HG02973 (cell line): ENCODE data around the gene ZNF148.

Experiments used
- ATAC-seq: cut with Tn5 transposase; IDR thresholded peaks from one replicate; pipeline ENCODE4 v1.9.1; 2021; ENCODE audit warnings: moderate library complexity; ENCODE audit not compliant: unreplicated experiment

ZNF148 gene

DNA sequence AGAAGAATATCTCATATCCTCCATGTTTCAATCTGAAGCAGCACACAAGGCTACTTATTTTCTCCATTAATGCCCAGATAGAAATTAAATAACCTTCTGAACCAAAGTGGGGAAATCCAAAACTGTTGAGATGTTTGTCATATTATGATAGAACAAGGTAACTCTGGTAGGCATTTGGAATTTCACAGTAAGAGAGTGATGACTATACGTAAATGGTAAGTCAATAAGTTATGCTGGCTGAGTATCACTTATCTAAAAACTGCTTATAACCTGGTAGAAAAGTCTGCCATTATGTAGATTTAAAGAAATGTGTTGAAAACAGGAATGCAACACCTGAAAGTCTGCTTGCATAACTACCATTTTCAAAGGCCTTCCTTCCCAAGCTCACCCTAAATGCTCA is 145.4 kb downstream of the ZNF148 start:
- ATAC-seq, result no peak

DNA sequence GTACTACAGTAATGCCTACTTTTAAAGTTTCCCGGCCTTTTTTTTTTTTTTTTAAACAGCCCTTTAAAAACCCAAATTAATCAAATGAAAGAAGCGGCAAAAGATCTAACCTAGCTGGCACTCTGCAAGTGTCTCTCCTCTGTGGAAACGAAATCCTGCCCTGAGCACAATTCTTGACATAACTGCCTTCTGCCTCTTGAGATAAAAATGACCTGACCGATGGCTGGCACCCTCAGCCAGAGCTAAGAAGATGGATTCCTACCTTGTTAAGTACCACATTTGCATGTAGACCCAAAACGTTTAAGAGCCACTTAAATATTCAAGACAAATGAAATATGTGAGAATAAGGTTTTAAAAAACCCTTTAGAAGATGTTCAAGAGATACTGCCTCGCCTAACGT is 146.0 kb downstream of the ZNF148 start:
- no peak for ATAC-seq

DNA sequence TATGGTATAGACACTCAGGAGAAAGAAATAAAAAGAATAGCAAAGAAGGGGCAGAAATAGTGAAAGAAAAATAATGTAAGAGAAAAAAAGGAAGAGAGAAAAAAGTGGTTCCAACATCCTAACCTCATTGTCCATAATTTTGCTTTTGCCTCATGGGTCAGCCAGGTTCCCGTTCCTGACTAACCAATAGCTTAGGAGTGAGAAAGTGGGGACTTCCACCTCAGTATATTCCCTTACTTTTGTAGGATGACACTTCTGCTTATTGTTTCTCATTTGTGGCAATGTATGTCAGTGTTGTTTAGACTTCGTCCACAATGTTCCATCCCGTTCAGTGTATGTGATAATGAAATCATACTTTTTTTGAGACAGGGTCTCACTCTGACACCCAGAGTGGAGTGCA is 153.3 kb downstream of the ZNF148 start:
- no peak for ATAC-seq

DNA sequence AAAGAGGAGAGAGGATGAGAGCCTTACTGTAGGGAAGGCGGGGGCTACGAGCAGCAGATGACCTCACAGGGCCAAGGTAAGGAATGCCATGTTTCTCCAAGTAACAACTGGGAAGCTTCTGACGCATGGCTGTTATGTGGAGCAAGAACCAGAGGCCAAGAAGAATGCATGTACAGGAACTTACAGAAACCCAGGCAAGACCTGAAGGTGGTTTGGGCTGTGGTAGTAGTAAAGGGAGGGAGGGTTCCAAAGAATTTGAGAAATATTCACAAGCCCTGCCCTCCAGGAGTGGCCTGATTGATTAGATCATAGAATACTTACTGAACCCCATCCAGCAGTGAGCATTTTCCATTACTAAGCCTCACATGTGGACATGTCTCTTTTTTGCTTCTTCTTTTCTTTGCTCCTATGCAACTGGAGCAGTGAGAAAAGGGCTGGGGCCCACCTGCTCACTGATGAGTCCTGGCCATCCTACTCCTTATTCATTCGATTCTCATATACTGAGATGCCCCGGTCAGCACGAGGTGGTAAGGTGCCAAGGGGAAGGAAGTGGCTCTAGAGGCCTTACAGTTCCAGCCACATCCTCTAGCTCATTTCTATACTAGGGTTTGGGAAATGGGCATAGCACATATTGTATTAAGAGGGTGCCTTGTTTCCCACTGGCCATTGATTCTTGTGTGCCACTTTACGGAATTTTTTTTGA is 154.2 kb downstream of the ZNF148 start:
- ATAC-seq, result no peak

DNA sequence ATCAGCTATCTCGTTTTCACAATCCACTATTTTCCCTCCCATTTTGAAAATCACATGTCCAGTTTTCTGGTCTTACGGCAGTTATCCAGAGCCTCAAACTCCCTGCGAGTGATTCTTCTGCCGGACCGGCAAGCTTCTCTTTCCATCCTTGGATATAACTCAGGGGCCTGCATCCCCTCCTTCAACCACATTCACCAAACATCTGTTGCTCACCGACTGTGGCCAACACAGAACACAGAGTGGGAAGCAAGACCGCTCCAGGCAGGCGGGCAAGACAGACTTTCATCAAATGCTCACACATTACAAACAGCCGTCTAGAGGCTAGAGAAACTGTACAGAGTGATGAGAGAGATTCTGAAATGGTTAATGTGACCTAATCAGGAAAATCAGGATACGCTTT is 154.9 kb downstream of the ZNF148 start:
- ATAC-seq, result no peak

DNA sequence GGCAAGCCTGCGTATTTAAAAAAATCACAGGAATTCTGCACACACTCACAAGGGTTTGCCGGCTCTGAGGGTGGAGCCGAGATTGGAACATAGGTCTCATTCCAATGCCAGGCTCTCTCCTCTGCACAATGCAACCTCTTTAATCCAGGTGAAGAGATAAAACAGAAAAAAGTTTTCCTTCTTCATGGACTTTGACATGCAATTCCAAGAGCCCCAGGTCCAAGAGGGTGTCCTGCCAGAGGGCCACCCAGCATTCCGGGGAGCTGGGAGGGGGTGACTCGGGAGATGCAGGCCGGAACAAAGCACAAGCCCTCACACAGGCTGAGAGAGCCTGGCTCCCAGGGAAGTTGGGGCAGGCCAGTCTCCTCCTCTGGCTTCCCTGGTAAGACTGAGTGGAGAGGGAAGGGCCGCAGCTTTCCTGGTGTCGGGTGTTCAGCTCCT is 155.8 kb downstream of the ZNF148 start:
- no peak for ATAC-seq

DNA sequence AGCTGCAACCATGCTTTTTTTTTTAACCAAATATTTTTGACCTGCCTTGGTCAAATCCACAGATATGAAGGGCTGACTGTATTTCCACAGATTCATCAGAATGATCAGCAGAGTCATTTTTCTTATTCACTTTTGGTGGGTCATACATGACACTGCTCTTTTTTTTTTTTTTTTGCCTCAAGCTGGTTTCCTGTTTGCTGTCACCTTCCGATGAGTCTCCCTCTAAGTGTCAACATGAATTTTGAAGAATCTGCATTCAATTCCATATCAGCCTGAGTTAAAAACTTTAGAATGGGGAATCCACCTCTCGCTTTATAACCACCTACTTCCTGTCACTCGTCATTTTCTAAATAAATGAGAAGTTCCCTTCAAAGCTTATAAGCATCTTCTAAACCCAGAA is 160.4 kb downstream of the ZNF148 start:
- no peak for ATAC-seq

DNA sequence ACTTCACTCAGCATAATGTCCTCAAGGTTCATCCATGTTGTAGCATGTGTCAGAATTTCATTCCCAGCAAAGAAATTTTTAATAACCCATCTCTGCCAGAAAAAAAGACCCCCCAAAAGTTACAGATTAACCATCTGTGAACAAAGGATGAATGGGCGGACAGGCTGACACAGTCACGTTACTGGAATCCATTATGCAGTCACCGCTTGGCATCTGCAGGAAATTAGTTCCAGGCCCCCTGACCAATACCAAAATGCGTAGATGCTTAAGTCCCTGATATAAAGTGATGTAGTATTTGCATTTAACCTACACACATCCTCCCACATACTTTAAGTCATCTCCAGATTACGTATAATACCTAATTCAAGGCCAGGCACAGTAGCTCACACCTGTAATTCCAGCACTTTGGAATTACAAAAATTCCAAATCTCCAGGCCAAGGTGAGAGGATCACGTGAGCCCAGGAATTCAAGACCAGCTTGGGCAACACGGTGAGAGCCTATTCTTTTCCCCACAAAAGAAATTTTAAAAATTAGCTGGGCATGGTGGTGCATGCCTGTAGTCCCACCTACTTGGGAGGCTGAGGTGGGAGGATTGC is 161.1 kb downstream of the ZNF148 start:
- no peak for ATAC-seq

DNA sequence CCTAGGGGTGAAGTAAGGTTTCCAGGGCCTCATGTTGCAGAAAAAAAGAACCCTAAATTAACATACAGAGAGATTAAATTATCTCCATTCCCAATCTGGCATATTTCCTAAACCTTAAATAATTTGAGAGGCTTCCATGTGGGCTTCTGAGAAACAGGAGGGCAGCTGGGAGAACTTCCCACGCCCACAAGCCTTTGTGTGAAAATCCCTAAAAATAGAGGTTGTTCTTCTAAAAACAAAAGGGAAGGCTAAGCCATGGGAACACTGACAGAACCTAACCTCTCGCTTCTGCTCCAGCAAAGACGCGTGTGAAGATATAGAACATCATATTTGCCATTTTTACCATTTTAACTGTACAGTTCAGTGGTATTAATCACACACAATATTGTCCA is 161.8 kb downstream of the ZNF148 start:
- ATAC-seq, result no peak

DNA sequence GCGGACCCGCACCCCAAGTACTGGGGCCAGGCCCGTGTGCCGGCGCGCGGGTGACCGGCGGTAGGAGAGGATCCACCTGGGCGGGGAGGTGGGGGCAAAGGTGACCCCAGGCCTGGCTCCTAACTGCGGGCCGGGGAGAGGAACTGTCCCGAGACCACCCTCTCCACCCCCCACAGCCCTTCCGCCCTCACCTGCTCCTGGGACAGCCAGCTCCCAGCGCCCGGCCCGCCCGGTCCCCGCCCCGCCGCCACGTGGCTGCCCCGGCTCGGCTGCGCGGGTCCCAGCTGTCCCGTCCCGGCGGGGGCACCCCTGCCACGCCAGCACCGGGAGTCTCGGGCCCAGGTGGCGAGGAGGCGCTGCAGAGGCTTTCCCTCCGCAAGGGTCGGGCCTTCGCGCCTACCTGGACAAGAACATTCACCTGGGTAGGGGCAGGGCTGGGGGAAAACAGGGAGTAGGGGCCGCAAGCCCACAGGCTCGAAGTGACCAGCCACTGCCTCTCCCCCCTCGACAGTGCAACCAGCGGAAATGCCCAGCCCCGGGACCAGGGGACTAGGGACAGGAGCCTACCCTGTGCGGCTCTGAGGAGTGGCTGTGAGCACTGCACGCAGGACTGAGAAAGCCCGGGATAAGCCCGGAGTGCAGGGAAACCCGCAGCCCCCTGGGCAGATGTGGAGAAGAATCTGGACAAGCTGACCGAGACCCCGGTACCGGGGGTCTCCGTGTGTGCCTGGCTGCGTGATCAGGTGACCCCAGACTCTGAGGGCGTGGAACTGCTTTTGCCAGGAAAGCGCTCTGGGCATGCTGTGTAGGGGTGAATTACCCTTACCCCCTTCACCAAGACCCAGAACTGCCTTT is 162.4 kb downstream of the ZNF148 start, which contains the start of gene SLC12A8:
Gene SLC12A8 (minus strand): TSS at position 240 of the 855 bp plus-strand sequence. CDS start 1,399 bp downstream, outside the sequence.
- ATAC-seq, result no peak

DNA sequence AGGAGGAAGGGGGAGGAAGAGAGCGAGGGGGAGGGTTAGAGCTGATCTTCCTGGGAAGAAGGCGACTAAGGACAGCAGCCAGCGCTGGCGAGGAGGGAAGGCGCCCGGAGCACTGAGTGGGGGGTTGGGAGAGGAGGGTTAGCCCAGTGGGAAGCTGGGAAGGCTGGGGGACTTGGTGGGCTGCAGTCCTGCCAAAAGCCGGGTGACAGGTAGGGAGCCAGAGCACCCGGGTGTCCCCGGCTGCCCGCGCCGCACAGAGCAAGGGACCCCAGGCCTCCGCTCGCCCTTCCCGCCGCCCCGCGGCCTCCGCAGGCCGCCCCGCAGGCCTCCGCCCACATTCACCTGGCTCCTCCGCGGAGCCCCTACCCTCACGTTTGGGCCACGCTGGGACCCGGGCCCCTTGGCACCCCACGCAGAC is 163.0 kb downstream of the ZNF148 start:
- ATAC-seq, result no peak

DNA sequence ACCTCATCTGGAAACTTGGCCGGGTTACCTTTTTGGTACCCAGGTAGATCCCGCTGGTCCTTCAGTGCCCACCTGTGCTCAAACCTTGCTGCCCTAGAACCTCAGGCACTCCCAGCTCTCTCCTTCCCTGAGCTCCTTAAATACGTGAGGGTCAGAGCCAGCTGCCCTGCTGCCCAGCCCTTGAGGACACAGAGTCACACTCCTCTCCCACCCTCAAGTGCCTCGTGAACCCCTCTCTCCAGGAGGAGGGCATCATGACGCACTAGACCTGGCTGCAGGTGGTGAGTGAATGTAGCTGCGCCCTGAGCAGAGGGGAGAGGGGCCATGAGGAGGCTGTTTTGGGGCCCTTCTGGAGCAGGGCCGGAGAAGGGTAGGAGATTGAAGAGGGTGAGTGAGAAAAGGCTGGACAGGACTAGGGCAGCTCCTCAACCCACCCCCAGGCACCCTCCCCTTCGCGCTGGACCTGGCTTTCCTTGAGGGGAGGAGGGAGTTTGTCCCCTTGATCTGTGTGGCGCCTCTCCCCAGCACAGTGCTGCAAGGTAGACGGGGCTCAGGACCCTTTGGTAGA is 163.5 kb downstream of the ZNF148 start:
- no peak for ATAC-seq

DNA sequence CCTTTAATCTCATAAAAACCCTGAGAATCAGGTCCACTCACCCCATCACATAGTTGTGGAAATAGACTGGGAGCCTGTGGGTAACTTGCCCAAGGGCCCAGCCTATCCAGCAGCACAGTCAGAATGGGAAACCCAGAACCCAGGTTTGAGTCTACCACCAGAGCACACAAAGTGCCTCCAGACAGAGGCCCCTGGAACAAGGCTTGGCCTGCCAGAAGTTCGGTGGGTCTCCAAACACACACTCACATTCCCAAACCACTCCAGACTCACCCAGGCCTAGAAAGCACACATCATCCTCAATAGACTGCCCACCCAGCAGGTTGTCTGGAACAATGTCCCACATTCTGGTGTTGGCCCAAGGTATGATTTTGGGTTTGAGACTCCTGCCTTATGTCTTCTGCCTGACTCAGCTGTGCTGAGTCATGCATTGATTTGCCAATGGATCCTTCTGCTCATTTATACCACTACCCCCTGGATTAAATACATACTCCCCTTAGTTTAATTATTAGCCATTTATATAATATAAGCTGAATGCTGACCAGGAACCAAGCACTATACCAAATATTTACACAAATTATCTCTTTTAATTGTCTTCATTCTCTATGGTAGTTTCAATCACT is 167.1 kb downstream of the ZNF148 start:
- ATAC-seq, result no peak

DNA sequence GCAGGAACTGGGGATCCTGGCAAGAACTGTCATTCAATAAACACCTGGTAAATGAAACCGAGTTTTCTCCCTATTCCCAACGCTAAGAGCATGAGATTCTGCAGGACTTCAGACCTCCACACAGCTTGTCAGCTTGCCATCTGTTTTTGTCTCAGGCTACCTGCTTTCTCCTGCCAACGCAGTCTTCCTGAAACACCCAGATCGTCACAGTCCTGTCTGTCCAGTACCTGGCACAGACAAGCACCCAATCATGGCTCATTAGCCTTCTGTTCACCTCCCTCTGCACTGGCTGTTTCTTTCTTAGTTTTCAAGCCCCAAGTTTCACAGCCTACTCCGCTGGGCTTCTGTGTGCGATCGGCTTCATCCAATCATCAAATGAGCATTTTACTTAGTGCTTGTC is 167.6 kb downstream of the ZNF148 start:
- ATAC-seq, result no peak

DNA sequence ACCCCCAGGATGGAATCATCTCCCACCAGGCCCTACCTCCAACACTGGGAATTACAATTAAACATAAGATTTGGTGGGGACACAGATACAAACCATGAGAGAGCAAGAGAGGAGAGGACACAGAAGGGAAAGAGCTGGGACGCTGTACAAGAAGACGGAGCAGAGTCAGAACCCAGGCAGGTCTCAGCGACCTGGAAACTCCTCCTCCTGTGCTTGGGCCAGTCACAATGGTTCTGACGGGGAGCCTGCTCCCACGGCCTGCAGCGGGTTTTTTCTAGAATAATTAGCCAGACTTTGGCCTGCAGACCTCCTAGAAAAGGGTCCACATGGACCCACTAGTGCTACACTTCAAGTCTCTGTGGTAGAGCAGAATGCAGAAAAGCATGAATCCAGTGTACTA is 168.2 kb downstream of the ZNF148 start:
- no peak for ATAC-seq

DNA sequence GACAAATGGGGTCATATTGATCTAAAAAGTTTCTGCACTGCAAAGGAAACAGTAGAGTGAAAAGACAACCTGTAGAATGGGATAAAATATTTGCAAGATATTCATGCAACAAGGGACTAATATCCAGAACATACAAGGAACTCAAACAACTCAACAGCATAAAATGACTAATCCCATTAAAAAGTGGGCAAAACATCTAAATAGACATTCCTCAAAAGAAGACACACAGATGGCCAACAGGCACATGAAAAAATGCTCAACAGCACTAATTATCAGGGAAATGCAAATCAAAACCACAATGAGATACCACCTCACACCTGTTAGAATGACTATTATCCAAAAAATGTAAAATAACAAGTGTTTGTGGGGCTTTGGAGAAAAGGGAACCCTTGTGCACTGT is 171.4 kb downstream of the ZNF148 start:
- no peak for ATAC-seq

DNA sequence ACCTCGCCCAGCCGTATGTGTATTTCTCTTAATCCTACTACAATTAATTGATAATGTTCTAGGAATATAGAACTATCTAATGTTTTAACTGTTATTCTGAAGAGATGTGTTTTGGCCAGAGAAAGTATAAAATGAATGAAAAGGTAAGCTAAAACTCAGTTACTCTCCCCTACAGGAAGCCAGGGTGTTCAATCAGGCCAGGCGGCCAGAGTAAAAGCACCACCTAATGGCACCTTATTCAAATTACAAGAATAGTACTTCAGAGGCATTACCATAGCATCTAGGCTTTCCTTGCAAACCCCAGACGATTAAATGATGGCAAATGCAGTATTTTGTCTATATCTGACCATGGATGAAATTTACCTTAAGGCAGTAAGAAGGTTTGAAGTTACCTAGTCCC is 172.9 kb downstream of the ZNF148 start:
- ATAC-seq, result no peak

DNA sequence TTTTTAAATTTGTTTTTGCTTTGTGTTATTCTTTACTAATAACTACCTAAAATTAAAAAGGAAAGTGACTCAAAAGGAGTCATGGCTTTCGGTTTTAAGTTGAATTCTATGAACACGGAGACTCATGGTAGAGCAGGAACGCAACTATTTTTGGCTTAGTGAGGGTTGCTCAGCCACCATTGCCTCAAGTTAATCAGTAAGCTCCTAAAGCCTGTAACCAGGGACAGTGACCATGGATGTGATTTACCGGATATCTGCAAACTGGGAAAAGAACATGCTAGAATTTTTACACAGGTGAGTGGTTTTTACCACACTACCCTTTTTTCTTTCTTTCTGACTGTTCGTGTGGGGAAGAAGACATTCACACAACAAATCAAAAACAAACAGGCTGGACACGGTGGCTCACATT is 174.4 kb downstream of the ZNF148 start:
- no peak for ATAC-seq

DNA sequence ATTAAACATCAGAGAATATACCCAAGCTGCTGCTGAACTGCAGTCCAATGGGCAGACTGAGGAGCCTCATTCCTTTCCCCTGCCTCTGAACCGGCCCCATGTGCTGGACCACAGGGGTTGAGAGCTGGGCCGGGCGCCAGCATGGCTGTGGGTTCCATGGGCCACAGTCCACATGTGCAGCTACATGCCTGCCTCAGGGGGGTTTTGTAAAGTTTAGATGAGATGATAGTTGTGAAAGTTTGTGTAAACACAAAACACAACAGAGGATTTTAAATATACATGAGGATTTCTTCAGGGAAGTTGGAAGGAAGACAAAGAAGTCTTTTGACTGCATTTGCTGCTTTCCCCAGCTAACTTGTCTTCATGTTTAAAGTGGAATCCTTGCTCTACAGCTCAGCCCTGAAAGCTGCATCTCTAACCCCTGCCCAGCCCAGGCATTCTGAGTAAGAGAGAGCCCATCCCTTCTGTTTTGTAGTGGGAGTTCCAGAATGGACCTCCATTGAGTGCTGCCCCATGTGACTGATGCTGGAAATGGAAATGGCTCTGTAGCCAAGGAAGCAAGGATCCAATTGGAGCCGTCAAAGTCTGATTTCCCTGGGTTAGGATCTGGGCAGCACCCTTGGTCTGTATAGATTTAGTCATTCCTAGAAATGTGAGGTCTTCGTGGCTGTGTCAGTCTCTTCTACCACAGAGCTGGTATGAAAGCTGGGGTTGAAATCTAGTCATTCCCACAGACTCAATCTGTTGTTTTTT is 180.1 kb downstream of the ZNF148 start:
- ATAC-seq, result no peak

DNA sequence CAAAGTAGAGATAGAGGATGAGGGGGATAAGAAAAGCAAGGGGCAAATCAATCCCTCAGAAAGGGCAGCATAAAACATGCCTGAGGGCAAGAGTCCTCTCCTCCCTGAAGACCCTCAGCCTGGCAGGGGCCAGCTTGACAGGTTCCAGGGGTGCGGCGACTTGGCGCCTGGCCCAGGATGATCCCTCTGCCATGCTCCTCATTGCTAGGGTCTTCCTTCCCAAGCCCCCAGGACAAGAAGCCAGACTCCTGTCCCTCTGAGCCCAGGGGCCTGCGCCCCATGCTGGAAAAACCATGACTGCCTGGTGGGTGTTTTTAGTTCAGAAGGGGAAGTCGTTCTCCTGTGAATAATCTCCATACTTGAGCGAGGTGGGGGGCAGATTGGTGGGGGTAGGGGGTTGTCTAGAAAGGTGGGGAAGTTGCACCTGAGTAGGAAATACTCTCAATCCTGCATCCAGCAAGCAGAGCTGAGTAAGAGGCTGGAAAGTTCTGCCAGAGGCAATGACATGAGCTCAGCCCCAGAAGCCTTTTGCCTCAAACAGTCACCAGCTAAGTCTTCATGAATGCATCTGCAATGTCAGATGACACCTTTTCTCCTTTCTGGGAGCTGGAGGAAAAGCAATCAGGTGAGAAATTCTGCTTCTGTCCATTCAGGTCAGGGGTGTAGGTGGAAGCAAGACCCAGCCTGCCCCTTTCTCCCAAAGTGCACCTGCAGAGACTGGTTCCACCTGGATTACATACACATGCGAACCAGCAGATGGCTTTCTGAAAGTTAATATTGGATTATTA is 180.9 kb downstream of the ZNF148 start:
- ATAC-seq, result no peak
